HG03159 (cell line): Measurements from ENCODE around the gene PPP4R3A.
"Not testable (repeated sequence)": the region's sequence is repeated elsewhere in the genome, so short reads cannot be mapped to it uniquely, and the experiment has no call there.

Experiments
- ATAC-seq: cut with Tn5 transposase; IDR thresholded peaks from one replicate; pipeline ENCODE4 v1.9.1; 2021; ENCODE audit warnings: mild to moderate bottlenecking, moderate library complexity; ENCODE audit not compliant: unreplicated experiment

The PPP4R3A gene

GRCh38 chr14:91444335-91445020 lies 65.6 kb downstream of the PPP4R3A start:
- no peak for ATAC-seq

GRCh38 chr14:91439345-91439744 lies 70.8 kb downstream of the PPP4R3A start:
- ATAC-seq, result no peak

GRCh38 chr14:91438845-91439244 lies 71.3 kb downstream of the PPP4R3A start:
- no peak for ATAC-seq

GRCh38 chr14:91436266-91436665 lies 73.8 kb downstream of the PPP4R3A start:
- ATAC-seq, result not testable (repeated sequence)

- no peak for ATAC-seq
Measured at GRCh38 chr14:91429385-91429784, 80.7 kb downstream of the PPP4R3A start.

- ATAC-seq, result not testable (repeated sequence)
Measured at GRCh38 chr14:91428931-91429330, 81.2 kb downstream of the PPP4R3A start.

- not testable (repeated sequence) for ATAC-seq
Measured at GRCh38 chr14:91425531-91425944, 84.6 kb downstream of the PPP4R3A start.

- ATAC-seq, result no peak
Measured at GRCh38 chr14:91424813-91425530, 85.1 kb downstream of the PPP4R3A start.

- ATAC-seq, result no peak
Measured at GRCh38 chr14:91420686-91421085, 89.4 kb downstream of the PPP4R3A start.

- ATAC-seq, result no peak
Measured at GRCh38 chr14:91419451-91419850, 90.7 kb downstream of the PPP4R3A start.

GRCh38 chr14:91419044-91419397 lies 91.1 kb downstream of the PPP4R3A start:
- ATAC-seq, result no peak

GRCh38 chr14:91418387-91419043 lies 91.6 kb downstream of the PPP4R3A start:
- ATAC-seq, result peak; percentile 28

- ATAC-seq, result peak; percentile 12
Measured at GRCh38 chr14:91417983-91418386, 92.1 kb downstream of the PPP4R3A start.

GRCh38 chr14:91417120-91417982 lies 92.8 kb downstream of the PPP4R3A start, which contains the start of gene CCDC88C:
Gene CCDC88C, minus strand, starts transcription at chr14:91417820. Its CDS starts 130 bp downstream, at chr14:91417690.
- ATAC-seq, result peak; percentile 42

GRCh38 chr14:91416744-91417119 lies 93.4 kb downstream of the PPP4R3A start:
- no peak for ATAC-seq

- ATAC-seq, result peak; percentile 68
Measured at GRCh38 chr14:91415794-91416743, 94.0 kb downstream of the PPP4R3A start.

GRCh38 chr14:91414475-91414833 lies 95.7 kb downstream of the PPP4R3A start:
- ATAC-seq, result no peak

GRCh38 chr14:91413547-91414474 lies 96.3 kb downstream of the PPP4R3A start:
- ATAC-seq, result no peak

GRCh38 chr14:91412939-91413338 lies 97.2 kb downstream of the PPP4R3A start:
- no peak for ATAC-seq
